H54 (cell line): ENCODE results near the gene FCHSD2.
A peak's percentile ranks its signal among the peaks of the same experiment; 100 is the strongest.
"Not testable (repeated sequence)": the region's sequence is repeated elsewhere in the genome, so short reads cannot be mapped to it uniquely, and the experiment has no call there.

Experiments
- DNase-seq: peaks from one replicate; pipeline ENCODE4 v3.0.0; 2011; ENCODE audit warnings: low spot score, mixed read lengths; ENCODE audit not compliant: insufficient read length
- FAIRE-seq: peaks from 3 replicates; lab custom pipeline; 2011; peaks lifted over from hg19 to GRCh38; lab: Jason Lieb, UNC
- POLR2A ChIP-seq: IDR thresholded peaks from 2 replicates; pipeline ENCODE4 v1.6.1; 2011; ENCODE audit warnings: low read depth, mild to moderate bottlenecking, low read length

Gene FCHSD2

GRCh38 chr11:73135346-73136284 is 6.5 kb downstream of the FCHSD2 start:
- no peak for FAIRE-seq
- no peak for DNase-seq
- TF ChIP-seq POLR2A = no peak

GRCh38 chr11:73132349-73132748 is 9.8 kb downstream of the FCHSD2 start:
- not testable (repeated sequence) for DNase-seq, FAIRE-seq

GRCh38 chr11:73130181-73130580 is 11.9 kb downstream of the FCHSD2 start:
- FAIRE-seq (no peak), DNase-seq (no peak)
- no peak for TF ChIP-seq POLR2A

- DNase-seq = no peak
- FAIRE-seq = no peak
- TF ChIP-seq POLR2A = no peak
These were observed 12.9 kb downstream of the FCHSD2 start for GRCh38 chr11:73129198-73129597.

GRCh38 chr11:73126804-73127480 is 15.2 kb downstream of the FCHSD2 start:
- DNase-seq = no peak
- no peak for TF ChIP-seq POLR2A
- FAIRE-seq = no peak

GRCh38 chr11:73124800-73125199 is 17.3 kb downstream of the FCHSD2 start:
- DNase-seq = no peak
- no peak for TF ChIP-seq POLR2A
- no peak for FAIRE-seq

GRCh38 chr11:73123892-73124291 is 18.2 kb downstream of the FCHSD2 start:
- FAIRE-seq, DNase-seq: not testable (repeated sequence)

- no peak for TF ChIP-seq POLR2A
- no peak for DNase-seq
- FAIRE-seq = peak; percentile 52
These were observed 20.4 kb downstream of the FCHSD2 start for GRCh38 chr11:73121692-73122091.

GRCh38 chr11:73117071-73117470 is 25.0 kb downstream of the FCHSD2 start:
- DNase-seq (no peak), FAIRE-seq (no peak)
- TF ChIP-seq POLR2A = no peak

GRCh38 chr11:73116636-73117035 is 25.5 kb downstream of the FCHSD2 start:
- FAIRE-seq (no peak), DNase-seq (no peak)
- no peak for TF ChIP-seq POLR2A

- DNase-seq (no peak), FAIRE-seq (no peak)
- no peak for TF ChIP-seq POLR2A
These were observed 27.3 kb downstream of the FCHSD2 start for GRCh38 chr11:73114835-73115220.

GRCh38 chr11:73114110-73114834 is 27.8 kb downstream of the FCHSD2 start:
- no peak for DNase-seq

GRCh38 chr11:73113426-73113825 is 28.7 kb downstream of the FCHSD2 start:
- FAIRE-seq = no peak
- TF ChIP-seq POLR2A = no peak
- no peak for DNase-seq

More at GRCh38 chr11:73114110-73114834, 27.8 kb downstream of the FCHSD2 start:
- FAIRE-seq = no peak
- no peak for TF ChIP-seq POLR2A

GRCh38 chr11:73107597-73107996 is 34.5 kb downstream of the FCHSD2 start:
- no peak for TF ChIP-seq POLR2A
- FAIRE-seq = peak; percentile 38
- DNase-seq = no peak
